NCI-H460 (cell line): Measurements from ENCODE around the gene NDUFAF8. TPM values are rescaled to one million over a fixed set of nuclear protein-coding genes. Genes with fewer than 3 reads are reported as not detected.

Source experiments
- DNase-seq: peaks from one replicate; pipeline ENCODE4 v3.0.0-alpha.2; 2016; ENCODE audit warnings: low read depth; ENCODE audit errors: extremely low read depth
- total RNA-seq: library from RNA; depleted of rRNA; stranded (reverse); fragments of >200 nt; shearing (Covaris generic); gene quantifications from 2 replicates; pipeline ENCODE4 v1.2.3, GENCODE V29; 2014

NDUFAF8 gene
- total RNA-seq, 1 experiment from 2014 or later = 88.5 TPM

DNA sequence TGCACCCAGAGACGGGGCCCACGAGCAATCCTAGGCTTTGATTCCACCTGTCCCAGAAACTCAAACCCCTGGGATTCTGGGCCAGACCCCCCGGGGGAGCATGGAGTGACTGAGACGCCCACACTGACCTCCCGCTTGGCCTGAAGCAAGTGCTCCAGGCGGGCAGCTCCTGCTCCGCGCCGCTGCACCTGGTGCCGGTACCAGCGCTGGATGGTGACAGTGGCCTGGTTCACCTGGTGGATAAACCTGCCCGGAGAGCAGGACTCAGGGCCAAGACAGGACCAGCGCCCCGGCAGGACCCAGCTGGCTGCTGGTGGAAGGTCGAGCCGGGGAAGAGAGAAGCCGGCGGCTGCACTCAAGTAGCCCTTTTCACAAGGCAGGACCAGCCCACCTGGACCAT is 38.9 kb upstream of the NDUFAF8 start:
- DNase-seq = no peak

DNA sequence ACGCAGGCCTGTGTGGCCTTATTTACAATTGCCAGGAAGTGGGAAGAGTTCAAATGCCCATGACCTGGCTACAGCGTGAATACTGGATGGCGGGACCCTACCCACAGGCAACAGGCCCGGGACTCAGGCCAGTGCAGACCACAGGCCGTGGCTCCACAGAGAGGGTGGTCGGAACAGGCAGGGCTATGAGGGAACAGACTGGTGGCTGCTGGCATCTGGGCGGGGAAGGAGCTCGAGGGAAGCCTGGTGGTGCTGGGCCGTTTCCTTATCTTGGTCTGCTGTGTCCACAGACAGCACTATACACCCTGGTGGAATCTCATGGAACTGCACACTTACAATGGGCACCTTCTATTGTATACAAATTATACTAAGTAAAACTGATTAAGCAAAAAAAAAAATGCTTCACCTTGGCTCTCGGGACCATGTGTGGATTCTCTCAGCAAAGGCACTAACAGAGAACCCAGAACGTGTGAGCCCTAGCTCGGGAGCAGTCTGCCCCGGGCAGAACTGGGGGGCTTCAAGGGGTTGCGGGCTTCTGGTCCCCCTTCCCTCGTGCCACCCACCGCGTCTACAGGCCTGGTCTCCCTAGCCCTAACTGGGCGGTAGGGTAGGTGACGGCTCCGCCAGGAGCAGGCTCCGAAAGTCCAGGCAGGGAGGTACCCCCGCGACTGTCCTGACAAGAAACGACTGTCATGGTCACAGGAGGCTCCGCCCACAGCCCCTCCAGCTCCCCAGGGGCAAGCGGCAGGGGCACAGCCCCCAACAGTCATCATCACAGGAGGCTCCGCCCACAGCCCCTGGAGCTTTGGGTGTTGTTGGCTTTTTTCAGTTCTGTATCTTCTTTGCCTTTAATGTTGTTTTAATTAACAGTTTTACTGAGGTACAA is 38.2 kb upstream of the NDUFAF8 start:
- DNase-seq = peak; percentile 68

DNA sequence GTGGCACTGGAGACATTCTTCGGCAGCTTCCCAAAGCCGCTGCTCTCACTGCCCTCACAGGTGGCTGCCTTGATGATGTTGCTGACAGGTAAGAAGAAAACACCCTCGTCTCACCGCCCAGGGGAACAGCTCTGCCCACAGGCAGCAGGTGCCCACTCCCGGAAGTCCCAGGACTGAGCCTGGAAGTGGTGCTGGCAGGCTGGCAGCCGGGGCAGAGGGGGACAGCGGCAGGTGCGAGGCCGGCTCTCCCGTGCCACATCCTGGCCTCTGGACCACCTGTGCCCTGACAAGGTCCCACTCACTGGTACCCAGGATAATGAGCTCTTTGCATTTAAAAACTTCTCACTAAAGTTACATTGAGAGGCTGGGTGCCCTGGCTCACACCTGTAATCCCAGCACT is 36.8 kb upstream of the NDUFAF8 start:
- DNase-seq = no peak

DNA sequence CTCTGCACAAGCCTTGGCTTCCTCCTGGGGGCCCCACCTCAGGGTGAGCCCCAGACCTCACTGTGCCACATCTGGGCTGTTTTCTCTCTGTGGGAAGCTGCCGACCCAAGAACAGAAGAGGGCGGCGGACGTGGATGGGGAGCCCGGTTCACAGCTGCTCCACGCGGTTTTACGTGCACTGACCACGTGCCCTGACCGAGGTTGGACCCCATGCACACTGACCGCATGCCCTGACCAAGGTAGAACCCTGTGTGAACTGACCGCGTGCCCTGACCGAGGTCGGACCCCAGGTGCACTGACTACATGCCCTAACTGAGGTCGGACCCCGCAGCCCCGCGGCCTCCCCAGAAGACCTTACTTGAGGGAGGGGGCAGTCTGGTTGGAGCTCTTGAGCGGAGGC is 36.0 kb upstream of the NDUFAF8 start:
- DNase-seq = no peak

DNA sequence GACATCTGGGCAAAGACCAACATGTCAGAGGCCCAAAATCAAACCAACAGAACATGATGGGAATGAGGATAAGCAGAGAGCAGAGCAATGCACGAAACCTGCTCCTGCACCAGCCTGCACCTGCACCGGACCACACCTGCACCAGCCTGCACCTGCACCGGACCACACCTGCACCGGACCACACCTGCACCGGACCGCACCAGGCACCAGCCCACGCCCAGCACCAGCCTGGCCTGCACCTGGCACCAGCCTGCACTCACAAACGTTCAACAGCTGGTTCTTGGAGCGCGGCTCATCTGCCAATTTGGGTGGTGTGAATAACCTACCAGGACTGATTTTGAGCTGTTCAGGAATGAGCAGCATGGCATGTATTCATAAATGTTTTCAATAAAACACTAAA is 34.5 kb upstream of the NDUFAF8 start:
- DNase-seq = no peak

DNA sequence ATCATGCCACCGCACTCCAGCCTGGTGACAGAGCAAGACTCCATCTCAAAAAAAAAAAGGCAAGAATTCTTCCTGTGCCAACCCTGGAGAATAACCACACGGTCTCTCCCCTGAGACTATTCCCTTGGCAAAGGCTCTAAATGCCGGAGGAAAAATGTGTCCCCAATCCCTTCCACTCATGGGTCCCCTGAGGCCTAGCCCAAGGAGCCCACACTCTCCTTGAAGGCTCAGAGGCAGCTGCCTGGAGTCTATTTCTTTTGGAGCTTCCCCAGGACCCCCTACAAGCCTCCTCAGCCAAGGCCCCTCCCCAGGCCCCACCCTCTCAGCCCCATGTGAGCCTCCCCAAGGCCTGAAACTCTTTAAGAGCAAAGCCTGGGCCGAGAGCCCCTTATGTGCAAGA is 33.0 kb upstream of the NDUFAF8 start:
- DNase-seq = no peak

DNA sequence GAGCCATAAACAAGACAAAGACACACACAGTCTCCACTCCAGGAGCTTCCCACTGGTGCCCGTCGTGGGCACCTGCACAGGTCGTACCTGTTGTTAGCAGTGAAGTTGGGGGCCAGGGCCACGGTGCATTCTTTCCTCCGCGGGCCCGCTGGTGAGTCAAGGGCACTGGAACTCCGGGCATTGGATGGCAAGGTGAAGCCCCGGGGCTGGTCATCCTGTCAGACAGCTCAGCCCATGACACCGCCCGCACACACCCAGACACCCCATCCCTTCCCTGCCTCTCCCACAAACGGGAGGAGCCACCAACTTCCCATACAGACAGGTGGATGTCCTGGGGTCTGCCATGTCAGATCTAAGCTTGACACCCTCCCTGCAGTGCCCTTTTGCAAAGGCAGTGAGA is 32.5 kb upstream of the NDUFAF8 start:
- no peak for DNase-seq

DNA sequence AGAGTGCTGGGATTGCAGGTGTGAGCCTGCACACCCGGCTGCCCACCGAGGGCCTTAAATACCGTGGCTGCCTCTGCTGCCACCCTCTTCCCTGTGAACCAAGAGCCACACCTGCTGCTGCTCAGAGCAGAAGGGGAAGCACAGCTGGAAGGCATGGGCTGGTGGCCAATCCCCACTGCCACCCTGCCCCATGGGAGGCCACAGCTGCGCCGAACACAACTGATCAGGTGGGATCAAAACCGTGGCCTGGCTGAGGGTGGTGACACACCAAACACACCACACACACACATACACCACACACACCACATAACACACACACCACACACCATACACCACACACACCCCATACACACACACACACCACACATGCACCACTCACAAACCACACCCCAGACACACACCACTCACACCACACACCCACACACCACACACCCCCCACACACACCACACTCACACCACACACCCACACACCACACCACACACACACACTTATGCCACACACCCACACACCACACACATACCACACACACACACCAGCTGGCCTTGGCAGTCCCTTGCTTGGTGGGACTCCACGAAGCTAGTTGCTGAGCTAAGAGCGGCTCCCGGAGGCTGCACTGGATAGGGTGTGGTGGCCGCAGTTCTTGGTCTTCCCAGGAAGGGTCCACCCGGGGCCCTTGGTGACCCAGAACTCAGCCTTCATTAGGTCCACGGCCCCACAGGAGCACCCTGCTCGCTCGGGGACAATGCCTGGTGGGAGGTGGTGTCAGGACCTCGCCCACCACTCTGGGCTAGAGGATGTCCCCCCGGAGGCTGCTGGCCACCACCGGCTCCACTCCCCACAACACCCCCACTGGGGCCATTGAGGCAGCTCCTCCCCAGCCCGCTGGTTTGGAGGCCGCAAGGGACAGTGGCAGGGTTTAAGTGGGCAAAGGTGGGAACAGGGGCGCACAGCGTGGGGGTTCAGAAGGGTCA is 31.2 kb upstream of the NDUFAF8 start:
- DNase-seq = no peak

DNA sequence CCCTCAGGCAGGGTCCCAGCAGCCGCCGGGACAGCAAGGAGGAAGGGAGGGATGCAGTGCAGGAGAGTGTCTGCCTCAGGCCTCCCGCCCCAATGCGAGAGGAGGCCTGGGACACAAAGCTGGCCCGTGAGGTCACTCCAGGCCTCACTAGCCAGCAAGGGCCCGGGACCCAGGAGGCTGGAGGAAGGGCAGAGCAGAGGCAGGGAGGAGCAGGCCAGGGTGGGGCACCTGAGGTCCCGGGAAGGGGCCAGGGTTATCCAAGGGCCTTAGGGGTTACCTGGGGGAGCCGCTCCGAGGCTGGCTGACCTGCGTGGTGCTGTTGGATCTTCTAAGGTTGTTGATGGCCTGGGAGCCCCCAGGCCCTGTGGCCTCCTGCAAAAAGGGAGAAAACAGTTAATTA is 30.5 kb upstream of the NDUFAF8 start:
- DNase-seq = no peak

DNA sequence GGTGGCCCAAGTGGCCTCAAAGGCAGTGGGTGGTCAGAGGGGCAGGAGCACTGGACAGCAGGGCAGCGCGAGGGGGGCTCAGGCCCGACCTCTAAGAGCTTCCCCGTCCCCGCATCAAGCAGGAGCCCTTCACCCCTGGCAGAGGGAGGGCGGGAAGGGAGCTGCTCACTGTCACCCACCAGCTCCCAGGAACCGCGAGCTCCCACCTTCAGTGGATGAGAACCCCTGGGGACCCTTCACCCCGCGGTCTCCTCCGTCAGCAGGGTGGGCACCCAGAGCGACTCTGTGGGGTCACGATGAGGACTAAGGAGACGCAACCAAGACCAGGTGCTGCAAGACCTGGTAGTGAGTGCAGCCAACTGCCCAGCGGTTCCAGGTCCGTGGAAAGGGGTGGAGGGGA is 30.0 kb upstream of the NDUFAF8 start:
- DNase-seq = no peak

DNA sequence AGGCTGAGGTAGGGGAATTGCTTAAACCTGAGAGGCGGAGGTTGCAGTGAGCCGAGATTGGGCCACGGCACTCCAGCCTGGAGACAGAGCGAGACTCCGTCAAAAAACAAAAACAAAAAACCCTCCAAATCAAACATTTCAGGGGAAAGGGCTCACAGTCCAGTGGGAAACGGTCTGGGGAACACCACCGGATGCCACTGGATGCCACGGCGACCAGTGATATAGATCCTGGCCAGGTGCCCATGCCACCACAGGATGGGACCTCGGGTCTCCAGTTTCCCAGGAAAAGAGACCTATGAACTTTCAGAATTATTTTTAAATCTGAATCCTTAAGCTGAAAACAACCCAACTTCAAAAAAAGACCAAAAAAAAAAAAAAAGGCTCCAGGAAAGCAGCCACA is 28.7 kb upstream of the NDUFAF8 start:
- DNase-seq = no peak

DNA sequence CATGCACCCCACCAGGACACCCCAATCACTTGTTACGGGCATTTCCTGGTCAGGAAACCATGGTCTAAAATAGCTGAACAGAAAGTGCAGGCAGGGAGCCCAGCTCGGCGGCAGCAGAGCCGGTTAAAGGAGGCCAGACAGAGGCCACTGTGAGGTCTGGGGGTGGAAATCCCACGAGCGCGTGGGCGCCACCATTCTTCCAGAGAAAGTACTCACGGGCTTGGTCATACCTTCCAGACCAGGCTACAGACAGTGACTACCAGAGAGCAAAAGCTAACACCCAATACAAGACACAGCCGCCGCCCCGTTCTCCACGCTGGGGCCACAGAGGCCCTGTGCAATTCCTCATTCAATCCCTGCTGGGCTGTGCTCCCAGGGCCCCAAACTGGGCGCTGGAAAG is 28.2 kb upstream of the NDUFAF8 start:
- DNase-seq = no peak

DNA sequence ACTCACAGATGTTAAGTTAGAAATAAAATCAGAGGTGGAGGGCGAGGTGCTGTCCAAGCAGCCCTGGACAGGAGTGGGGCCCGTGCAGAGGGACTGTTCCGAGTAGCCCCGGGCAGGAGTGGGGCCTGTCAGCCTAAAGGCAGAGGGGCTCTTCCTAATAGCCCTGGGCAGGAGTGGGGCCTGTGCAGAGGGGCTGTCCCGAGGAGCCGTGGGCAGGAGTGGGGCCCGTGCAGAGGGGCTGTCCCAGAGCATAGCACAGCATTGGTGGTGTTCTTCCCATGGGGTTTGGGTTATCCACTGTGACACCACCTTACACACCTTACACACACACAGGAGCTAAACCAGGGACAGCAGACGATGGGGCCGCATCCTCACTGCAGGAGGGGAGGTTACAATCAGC is 26.8 kb upstream of the NDUFAF8 start:
- DNase-seq = no peak

DNA sequence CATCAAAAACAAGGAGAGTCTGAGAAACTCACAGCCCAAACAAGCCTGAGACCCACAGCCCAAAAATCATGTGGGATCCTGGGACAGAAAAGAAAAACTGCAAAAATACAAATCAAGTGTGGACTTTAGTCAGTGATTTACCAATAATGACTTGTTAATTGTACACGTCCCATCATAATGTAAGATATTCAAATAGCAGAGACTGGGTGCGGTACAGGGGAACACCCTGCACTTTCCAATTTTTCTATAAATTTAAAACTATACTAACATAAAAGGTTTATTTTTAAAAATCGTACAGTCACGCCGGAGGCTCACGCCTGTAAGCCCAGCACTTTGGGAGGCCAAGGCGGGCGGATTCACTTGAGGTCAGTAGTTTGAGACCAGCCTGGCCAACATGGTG is 25.1 kb upstream of the NDUFAF8 start:
- DNase-seq = no peak

DNA sequence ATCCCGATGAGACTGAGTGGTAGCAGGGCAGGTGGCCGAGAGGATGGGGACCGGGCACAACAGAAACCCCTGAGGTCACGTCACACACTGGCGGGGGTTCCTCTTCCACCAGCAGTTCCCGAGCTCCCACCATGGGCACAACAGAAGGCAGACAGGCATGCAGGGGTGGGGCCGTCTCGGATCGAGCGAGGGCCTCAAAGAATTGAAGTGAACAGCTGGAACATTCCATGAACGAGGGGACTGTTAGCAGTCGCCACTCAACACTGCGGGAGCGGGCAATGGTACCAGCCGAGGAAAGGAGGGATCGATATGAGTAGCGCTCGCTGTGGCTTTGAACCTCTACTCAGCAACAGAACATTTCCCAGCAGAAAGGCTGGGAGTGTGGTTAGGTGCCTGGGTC is 21.6 kb upstream of the NDUFAF8 start:
- no peak for DNase-seq

DNA sequence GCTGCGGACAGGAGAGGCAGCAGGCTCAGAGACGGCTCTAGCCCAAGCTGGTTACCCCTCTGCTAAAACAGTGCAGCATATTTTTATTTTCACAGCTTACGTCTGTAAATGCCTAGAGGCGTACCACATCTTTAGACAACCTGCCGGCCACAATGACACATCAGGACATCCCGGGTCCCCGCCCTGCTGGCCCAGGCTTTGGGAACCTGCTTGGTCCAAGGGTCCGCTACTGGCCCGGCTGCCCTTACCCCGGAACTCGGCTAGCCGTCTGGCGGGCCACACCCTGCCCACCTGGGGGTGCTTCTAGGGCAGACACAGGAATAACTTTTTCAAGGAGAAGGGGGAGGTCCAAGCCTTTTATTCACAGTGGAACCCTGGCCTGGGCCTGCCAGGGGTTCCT is 20.7 kb upstream of the NDUFAF8 start:
- no peak for DNase-seq

DNA sequence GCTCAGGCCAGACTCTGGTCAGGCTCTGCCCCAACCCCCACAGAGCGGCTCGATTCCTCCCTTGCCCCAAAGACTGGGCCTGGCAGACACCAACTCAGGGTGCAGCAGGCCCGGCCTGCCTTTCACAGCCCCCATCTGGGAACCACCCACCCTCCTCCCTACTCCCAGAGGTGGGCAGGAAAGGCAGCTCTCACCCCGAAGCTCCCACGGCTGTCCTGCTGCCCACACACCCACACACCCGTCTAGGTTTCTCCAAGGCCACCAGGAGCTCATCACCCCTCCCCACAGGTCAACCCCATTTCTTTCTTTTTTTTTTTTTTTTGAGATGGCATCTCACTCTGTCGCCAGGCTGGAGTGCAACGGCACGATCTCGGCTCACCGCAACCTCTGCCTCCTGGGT is 20.1 kb upstream of the NDUFAF8 start:
- no peak for DNase-seq

DNA sequence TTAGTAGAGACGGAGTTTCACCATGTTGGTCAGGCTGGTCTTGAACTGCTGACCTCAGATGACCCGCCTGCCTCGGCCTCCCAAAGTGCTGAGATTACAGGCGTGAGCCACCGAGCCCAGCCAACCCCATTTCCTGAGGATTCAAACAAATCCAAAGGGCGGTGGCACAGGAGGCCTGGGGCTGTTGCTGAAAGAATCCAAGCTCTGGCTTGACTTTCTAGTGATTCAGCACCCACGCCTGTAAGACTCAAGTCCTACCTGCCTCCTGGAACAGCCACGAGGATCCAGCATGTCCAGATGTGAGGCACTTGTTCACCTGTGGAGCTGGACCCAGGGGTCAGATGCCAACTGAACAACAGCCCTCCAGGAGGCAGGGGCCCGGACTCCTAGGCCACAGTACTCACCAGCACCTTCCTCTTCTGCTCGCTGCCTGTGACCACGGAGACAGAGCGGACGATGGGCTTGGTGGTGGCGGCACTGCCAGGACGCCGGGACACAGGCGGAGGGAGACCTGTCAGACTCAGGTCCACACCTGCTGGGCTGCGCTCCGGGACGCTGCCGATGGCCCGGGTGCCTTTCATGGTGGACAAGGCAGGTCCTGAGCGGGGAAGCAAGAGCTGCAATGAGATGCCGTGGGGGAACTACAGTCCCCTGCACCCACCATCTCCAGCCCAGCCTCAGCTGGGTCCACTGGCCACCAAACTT is 19.5 kb upstream of the NDUFAF8 start:
- DNase-seq = no peak

DNA sequence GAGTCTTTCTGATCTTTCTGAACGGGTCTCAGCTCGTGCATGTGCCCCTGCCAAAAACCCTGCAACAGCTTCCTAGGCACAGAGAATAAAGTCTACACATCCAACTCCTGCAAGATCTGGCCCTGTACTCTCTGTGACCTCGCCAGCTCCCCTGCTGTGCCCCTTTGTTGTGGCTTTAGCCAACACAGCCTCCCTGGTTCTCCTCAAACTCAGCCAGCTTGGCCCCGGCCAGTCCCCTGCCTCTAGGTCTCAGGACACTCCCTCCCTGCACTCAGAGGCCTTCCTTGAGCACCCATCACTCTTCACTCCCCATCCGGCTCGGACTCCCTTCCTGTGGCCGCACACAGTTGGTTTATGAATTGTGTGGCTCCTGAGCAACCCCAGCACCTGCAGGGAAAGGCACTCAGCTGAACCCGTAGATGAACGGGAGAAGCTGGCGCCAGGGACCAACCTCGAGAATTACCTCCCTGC is 17.7 kb upstream of the NDUFAF8 start:
- DNase-seq = no peak

DNA sequence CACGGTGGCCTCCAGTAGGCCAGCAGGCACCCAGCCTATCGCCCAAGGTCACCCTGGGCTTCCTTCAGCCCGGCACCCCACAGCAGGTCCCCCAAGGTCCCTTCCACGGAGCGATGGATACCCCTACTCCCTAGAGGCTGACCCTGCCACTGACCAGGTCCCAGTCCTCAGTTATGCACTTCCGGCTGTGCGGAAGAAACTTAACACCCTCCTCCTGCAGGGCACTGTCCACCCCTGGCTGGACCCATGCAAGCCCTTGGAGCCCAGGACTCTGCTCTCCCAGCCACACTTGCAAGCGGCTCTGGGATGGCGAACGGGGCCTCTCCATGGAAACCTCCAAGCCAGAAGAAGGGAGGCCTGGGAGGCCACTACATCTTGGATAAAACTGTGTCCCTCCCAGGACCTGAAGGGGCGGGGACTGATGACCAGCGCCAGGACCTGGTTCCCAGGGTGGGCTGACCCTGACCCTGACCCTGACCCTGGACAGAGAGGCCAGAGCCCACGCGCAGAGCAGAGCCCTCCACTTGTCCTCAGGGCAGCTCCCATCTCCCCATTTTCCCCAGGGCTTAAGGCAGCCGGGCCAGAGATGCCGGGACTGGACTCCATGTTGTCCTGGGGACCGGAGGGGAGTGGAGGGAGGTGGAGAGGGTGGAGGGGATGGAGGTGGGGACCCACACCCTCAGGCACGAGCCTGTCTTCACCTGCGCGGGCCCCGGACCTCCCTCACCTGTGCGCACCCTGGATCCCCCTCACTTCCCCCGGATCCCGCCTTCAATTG is 17.1 kb upstream of the NDUFAF8 start:
- no peak for DNase-seq
